Hematopoietic multipotent progenitor cell treated with erythropoietin and hydrocortisone succinate and interleukin-3 and kit ligand, for 15 days (in vitro differentiated cells): Measurements from ENCODE around the gene TMEM132A.

Source experiments
- DNase-seq: peaks from one replicate; pipeline ENCODE4 v3.0.0-alpha.2; 2015; ENCODE audit warnings: low spot score

Gene TMEM132A

GRCh38 chr11:60923326-60923725 lies 934 bp upstream of the TMEM132A start:
- DNase-seq: no peak

GRCh38 chr11:60923800-60924109 lies 505 bp upstream of the TMEM132A start:
- DNase-seq: no peak

- DNase-seq: no peak
Observed at GRCh38 chr11:60924906-60925853, 920 bp downstream of the TMEM132A start.

GRCh38 chr11:60925868-60926267 lies 1.6 kb downstream of the TMEM132A start:
- DNase-seq: no peak

GRCh38 chr11:60926500-60926899 lies 2.2 kb downstream of the TMEM132A start:
- DNase-seq: no peak

- DNase-seq: no peak
Observed at GRCh38 chr11:60927061-60927592, 2.9 kb downstream of the TMEM132A start.

- no peak for DNase-seq
Observed at GRCh38 chr11:60927600-60927999, 3.3 kb downstream of the TMEM132A start.

- DNase-seq: no peak
Observed at GRCh38 chr11:60928563-60929001, 4.3 kb downstream of the TMEM132A start.

GRCh38 chr11:60929764-60930163 lies 5.5 kb downstream of the TMEM132A start:
- no peak for DNase-seq

GRCh38 chr11:60930394-60930793 lies 6.1 kb downstream of the TMEM132A start:
- no peak for DNase-seq

GRCh38 chr11:60931917-60932316 lies 7.7 kb downstream of the TMEM132A start:
- DNase-seq: no peak

- no peak for DNase-seq
Observed at GRCh38 chr11:60932605-60933356, 8.5 kb downstream of the TMEM132A start.

- DNase-seq: no peak
Observed at GRCh38 chr11:60933416-60934123, 9.3 kb downstream of the TMEM132A start.

- no peak for DNase-seq
Observed at GRCh38 chr11:60934124-60934789, 10.0 kb downstream of the TMEM132A start.

- no peak for DNase-seq
Observed at GRCh38 chr11:60934790-60935605, 10.7 kb downstream of the TMEM132A start.

- DNase-seq: no peak
Observed at GRCh38 chr11:60935676-60936442, 11.6 kb downstream of the TMEM132A start.

GRCh38 chr11:60936467-60937143 lies 12.3 kb downstream of the TMEM132A start:
- DNase-seq: no peak

- no peak for DNase-seq
Observed at GRCh38 chr11:60937144-60937527, 12.9 kb downstream of the TMEM132A start.

- DNase-seq: no peak
Observed at GRCh38 chr11:60937811-60938210, 13.6 kb downstream of the TMEM132A start.

GRCh38 chr11:60938500-60938899 lies 14.2 kb downstream of the TMEM132A start:
- DNase-seq: no peak
